Psoas muscle (tissue), 8 donors: Measurements from ENCODE around the gene ANXA11. TPM values are rescaled to one million over a fixed set of nuclear protein-coding genes. Genes with fewer than 3 reads are reported as not detected.

Source experiments
- ATAC-seq, 4 donors: fragments of 200-7000 bp; cut with Tn5 transposase; one replicate each; pipeline ENCODE4 v1.9.1; 2020; ENCODE audit warnings: moderate library complexity in 3 of 4, mild to moderate bottlenecking in 2 of 4
- DNase-seq, 2 donors: peaks; one replicate each; pipeline ENCODE4 v3.0.0-alpha.2; 2020
- H3K27ac ChIP-seq: fragments of 200-600 bp; one replicate; pipeline ENCODE4 v1.8.0; 2022
- H3K27me3 ChIP-seq, 3 donors: fragments of 200-600 bp in 1 of 3; one replicate each; pipeline versions ENCODE4 v1.6.1 to v1.8.0; 2013 to 2022; ENCODE audit warnings: low read length in 2 of 3, mild to moderate bottlenecking in 2 of 3, moderate library complexity in 1 of 3; ENCODE audit not compliant: insufficient read depth in 3 of 3
- H3K36me3 ChIP-seq, 2 donors: fragments of 200-600 bp in 1 of 2; one replicate each; pipeline versions ENCODE4 v1.6.1 to v1.8.0; 2013 to 2022; ENCODE audit warnings: low read depth in 1 of 2, mild to moderate bottlenecking in 1 of 2, moderate library complexity in 1 of 2; ENCODE audit not compliant: insufficient read depth in 1 of 2
- H3K4me1 ChIP-seq: fragments of 200-600 bp; one replicate; pipeline ENCODE4 v1.8.0; 2022
- H3K4me3 ChIP-seq: fragments of 200-600 bp; one replicate; pipeline ENCODE4 v1.8.0; 2022; ENCODE audit warnings: mild to moderate bottlenecking
- H3K9me3 ChIP-seq: fragments of 200-600 bp; one replicate; pipeline ENCODE4 v1.8.0; 2022
- WGBS, 3 donors: extraction: QIAGEN DNeasy Blood & Tissue Kit; methylation state at CpG; one replicate each; pipeline versions ENCODE4 v1.1.6 to v1.1.7; 2013; 5-methylcytosine and 5-hydroxymethylcytosine counted together
- intact Hi-C, 2 donors: fragments of 100-400 bp; cut with DNase I; formaldehyde crosslinking; loops; one replicate each; pipeline versions ENCODE4 v1.11.0 to v1.14.2; 2022
- polyA plus RNA-seq, 3 donors: library from polyadenylated mRNA; stranded (reverse); fragments of 200-250 nt; gene quantifications; one replicate each; pipeline ENCODE4 v1.2.3, GENCODE V29; 2013
- total RNA-seq, 4 donors: library from RNA; stranded (reverse); fragmentation: NEBNext Ultra II Directional in 2 of 4; extraction: Animal tissue kit (Norgen Biotek cat#: 25700) in 2 of 4; gene quantifications; one replicate each; pipeline versions ENCODE4 v1.2.1 to v1.2.4, GENCODE V29; 2021 to 2023
- TF ChIP-seq, protein P1 (sequence below): fragments of 200-600 bp; IDR thresholded peaks from one replicate; pipeline ENCODE4 v1.8.0; 2022; ENCODE audit warnings: antibody characterized with exemption
- donor health status: healthy with polysubstance abuse.
- donor health status: DM: no; HTN: no; CAD: no; lungs with moderate emphysema.
- donor health status: Bipolar disorder and iron deficiency.
- donor health status: healthy.
- donor health status: DM: yes; HTN: yes; CAD: no.
- donor health status: DM: no; HTN: no; CAD: no.
- donor health status: DM: no; HTN: no; CAD: no.
- donor health status: DM: yes; HTN: yes; CAD: no.

The ANXA11 gene
- total and polyA plus RNA-seq, 7 donors: 112 to 389 (median 164) TPM

DNA sequence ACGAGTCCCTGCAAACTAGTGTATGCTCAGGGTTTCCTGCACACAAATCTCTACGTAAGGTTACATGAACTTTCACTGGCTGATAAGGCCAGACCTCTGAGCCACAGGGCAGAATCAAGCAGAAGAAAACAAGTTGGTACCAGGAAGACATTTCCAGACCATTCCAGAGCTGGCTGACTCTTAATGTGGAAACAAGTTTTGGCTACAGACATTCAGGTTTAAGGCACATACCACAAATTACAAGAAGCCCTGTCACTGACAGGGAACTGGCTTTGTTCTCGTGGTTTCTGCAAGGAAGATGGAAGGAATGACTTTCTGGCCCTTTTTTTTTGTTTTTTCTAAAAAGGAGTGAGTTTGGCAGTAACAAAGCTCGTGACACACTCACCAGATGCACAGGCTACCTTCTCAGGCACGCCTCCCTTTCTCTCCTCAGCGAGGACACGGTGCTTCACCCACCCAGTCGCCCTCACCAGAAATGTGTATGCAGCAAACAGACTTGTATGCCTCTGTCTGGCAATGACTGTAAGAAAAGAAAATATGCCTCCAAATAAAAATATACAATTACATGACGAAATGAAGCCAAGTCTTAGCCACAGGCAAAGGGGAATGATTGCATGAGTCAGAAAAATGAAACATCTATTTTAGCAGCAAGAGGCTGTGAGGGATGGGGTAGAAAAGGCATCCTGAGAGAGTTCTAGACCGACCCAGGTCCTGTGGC is 50.2 kb downstream of the ANXA11 start:
- Histone ChIP-seq H3K4me1 (peaks cover 24% of the 10 kb centered on the region), H3K27ac (peak overlapping the region; percentile 95), H3K9me3 (peaks cover 3% of the 10 kb centered on the region), H3K36me3 (peaks cover 19 to 88% of the 10 kb centered on the region in 2 donors), H3K27me3 (no peaks in the 10 kb centered on the region), H3K4me3 (no peak overlapping the region)
- ATAC-seq: no peak
- TF ChIP-seq, protein P1, sequence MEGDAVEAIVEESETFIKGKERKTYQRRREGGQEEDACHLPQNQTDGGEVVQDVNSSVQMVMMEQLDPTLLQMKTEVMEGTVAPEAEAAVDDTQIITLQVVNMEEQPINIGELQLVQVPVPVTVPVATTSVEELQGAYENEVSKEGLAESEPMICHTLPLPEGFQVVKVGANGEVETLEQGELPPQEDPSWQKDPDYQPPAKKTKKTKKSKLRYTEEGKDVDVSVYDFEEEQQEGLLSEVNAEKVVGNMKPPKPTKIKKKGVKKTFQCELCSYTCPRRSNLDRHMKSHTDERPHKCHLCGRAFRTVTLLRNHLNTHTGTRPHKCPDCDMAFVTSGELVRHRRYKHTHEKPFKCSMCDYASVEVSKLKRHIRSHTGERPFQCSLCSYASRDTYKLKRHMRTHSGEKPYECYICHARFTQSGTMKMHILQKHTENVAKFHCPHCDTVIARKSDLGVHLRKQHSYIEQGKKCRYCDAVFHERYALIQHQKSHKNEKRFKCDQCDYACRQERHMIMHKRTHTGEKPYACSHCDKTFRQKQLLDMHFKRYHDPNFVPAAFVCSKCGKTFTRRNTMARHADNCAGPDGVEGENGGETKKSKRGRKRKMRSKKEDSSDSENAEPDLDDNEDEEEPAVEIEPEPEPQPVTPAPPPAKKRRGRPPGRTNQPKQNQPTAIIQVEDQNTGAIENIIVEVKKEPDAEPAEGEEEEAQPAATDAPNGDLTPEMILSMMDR: no peak
- 80 to 86% (median 83%) methylated on average over 10 of the region's 10 CpGs for WGBS, 3 donors
- no peak for DNase-seq
- intact Hi-C loops: no loop called here

GRCh38 chr10:80154626-80154977 is 50.7 kb downstream of the ANXA11 start:
- Histone ChIP-seq H3K27me3 (no peaks in the 10 kb centered on the region), H3K27ac (peak overlapping the region; percentile 95), H3K9me3 (peaks cover 7% of the 10 kb centered on the region), H3K4me1 (peaks cover 21% of the 10 kb centered on the region), H3K36me3 (peaks cover 19 to 91% of the 10 kb centered on the region in 2 donors), H3K4me3 (no peak overlapping the region)
- TF ChIP-seq, protein P1: no peak
- DNase-seq (no peak), ATAC-seq (no peak)
- 83 to 85% (median 84%) methylated on average over 5 of the region's 5 CpGs for WGBS, 3 donors
- intact Hi-C loops: no loop called here

DNA sequence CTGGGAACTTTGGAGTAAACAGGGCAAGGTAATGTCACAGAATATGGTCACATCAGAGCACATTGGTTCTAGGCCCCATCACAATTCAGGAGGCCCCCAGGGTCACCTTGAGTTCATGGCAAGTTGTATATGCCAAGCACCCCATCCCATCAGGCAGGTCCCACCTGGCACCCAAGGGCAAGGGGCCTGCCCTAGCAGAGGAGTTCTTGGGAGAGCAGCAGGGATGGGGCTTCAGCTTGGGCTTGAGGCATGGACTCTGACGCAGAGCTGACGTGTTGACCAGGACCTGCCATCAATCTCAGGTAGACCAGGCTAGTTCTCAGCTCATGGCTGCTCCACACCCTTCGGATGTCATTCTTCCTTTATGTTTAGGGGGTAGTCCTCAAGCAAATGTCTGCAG is 51.9 kb downstream of the ANXA11 start:
- intact Hi-C loops: no loop called here
- H3K9me3 ChIP-seq: peaks cover 10% of the 10 kb centered on the region
- peaks cover 19 to 97% of the 10 kb centered on the region in 2 donors for H3K36me3 ChIP-seq
- H3K27ac ChIP-seq: no peak overlapping the region
- H3K27me3 ChIP-seq: no peaks in the 10 kb centered on the region
- no peak for ATAC-seq
- TF ChIP-seq, protein P1: no peak
- no peak for DNase-seq
- H3K4me3 ChIP-seq: no peak overlapping the region
- 71 to 93% (median 80%) methylated on average over 3 of the region's 3 CpGs for WGBS, 3 donors
- H3K4me1 ChIP-seq: peaks cover 11% of the 10 kb centered on the region

GRCh38 chr10:80152820-80153219 is 52.5 kb downstream of the ANXA11 start:
- ATAC-seq (no peak), DNase-seq (no peak)
- intact Hi-C loops: no loop called here
- Histone ChIP-seq H3K27me3 (no peaks in the 10 kb centered on the region), H3K4me3 (no peak overlapping the region), H3K9me3 (peaks cover 10% of the 10 kb centered on the region), H3K36me3 (peaks cover 19 to 91% of the 10 kb centered on the region in 2 donors), H3K4me1 (peaks cover 4% of the 10 kb centered on the region), H3K27ac (peak overlapping the region; percentile 39)
- WGBS, 3 donors: 86 to 88% (median 87%) methylated on average over 6 of the region's 6 CpGs
- TF ChIP-seq, protein P1: no peak

- Histone ChIP-seq H3K4me1 (peaks cover 2% of the 10 kb centered on the region), H3K9me3 (peaks cover 10% of the 10 kb centered on the region), H3K27me3 (no peaks in the 10 kb centered on the region), H3K27ac (no peak overlapping the region), H3K4me3 (no peak overlapping the region), H3K36me3 (peaks cover 11 to 64% of the 10 kb centered on the region in 2 donors)
- no peak for ATAC-seq
- WGBS, 3 donors: 75 to 78% (median 75%) methylated on average over 2 of the region's 2 CpGs
- TF ChIP-seq, protein P1: no peak
- DNase-seq: no peak
- intact Hi-C loops: no loop called here
Measured at GRCh38 chr10:80150172-80150571, 55.2 kb downstream of the ANXA11 start.
